Naive thymus-derived CD4-positive, alpha-beta T cell (primary cell): Measurements from ENCODE around the gene GGNBP2. TPM values are rescaled to one million over a fixed set of nuclear protein-coding genes. Genes with fewer than 3 reads are reported as not detected.

ENCODE experiments used
- ATAC-seq: fragments of 150-1000 bp; cut with Tn5 transposase; 2 replicates; pipeline ENCODE4 v1.10.0; 2021; ENCODE audit warnings: mild to moderate bottlenecking, moderate library complexity
- CTCF ChIA-PET: fragments of 350-600 bp; sonication (Branson Sonifier 250); formaldehyde crosslinking; loops from one replicate; lab custom pipeline; 2021; ENCODE audit warnings: antibody characterized with exemption; lab: Charles Lee
- POLR2A ChIA-PET: fragments of 350-600 bp; sonication (Branson Sonifier 250); formaldehyde crosslinking; loops from one replicate; lab custom pipeline; 2021; ENCODE audit warnings: antibody characterized with exemption, inconsistent platforms; lab: Charles Lee
- DNase-seq, 9 donors: peaks; one replicate each; pipeline versions ENCODE4 v3.0.0 to v3.0.0-alpha.2; 2020 to 2022; ENCODE audit warnings: mixed read lengths in 1 of 9
- H3K27ac ChIP-seq: one replicate; pipeline ENCODE4 v1.7.0; 2013; ENCODE audit warnings: mild to moderate bottlenecking, low read depth, low read length, moderate library complexity
- H3K27me3 ChIP-seq, 2 donors: one replicate each; pipeline ENCODE4 v1.7.0; 2013; ENCODE audit warnings: low read length in 2 of 2, mild to moderate bottlenecking in 2 of 2, moderate library complexity in 2 of 2; ENCODE audit not compliant: control insufficient read depth in 2 of 2, insufficient read depth in 2 of 2
- H3K36me3 ChIP-seq, 3 experiments: 1 replicate in 2 of 3; 2 replicates in 1 of 3; pipeline ENCODE4 v1.7.0; 2013; ENCODE audit warnings: low read length in 3 of 3, mild to moderate bottlenecking in 3 of 3, moderate library complexity in 1 of 3; ENCODE audit not compliant: insufficient read depth in 3 of 3, control insufficient read depth in 2 of 3
- H3K4me1 ChIP-seq, 2 donors: one replicate each; pipeline ENCODE4 v1.7.0; 2013; ENCODE audit warnings: low read length in 2 of 2, mild to moderate bottlenecking in 2 of 2, moderate library complexity in 1 of 2; ENCODE audit not compliant: control insufficient read depth in 2 of 2, insufficient read depth in 2 of 2
- H3K4me3 ChIP-seq: 2 replicates; pipeline ENCODE4 v1.7.0; 2013; ENCODE audit warnings: mild to moderate bottlenecking, low read length
- H3K9me3 ChIP-seq, 3 experiments: 1 replicate in 2 of 3; 2 replicates in 1 of 3; pipeline ENCODE4 v1.7.0; 2013; ENCODE audit warnings: low read length in 3 of 3; ENCODE audit not compliant: control insufficient read depth in 2 of 3
- H3K27ac Mint-ChIP-seq, 9 donors: one replicate each; pipeline ENCODE4 v1.8.0; 2020 to 2022; ENCODE audit warnings: mixed read lengths in 9 of 9, mild to moderate bottlenecking in 8 of 9, moderate library complexity in 5 of 9, inconsistent platforms in 2 of 9
- H3K27me3 Mint-ChIP-seq, 5 donors: one replicate each; pipeline ENCODE4 v1.8.0; 2021 to 2022; ENCODE audit warnings: mixed read lengths in 5 of 5, mild to moderate bottlenecking in 1 of 5
- H3K36me3 Mint-ChIP-seq, 5 donors: one replicate each; pipeline ENCODE4 v1.8.0; 2020 to 2022; ENCODE audit warnings: mixed read lengths in 5 of 5, mild to moderate bottlenecking in 3 of 5, inconsistent platforms in 1 of 5
- H3K4me1 Mint-ChIP-seq, 7 donors: one replicate each; pipeline ENCODE4 v1.8.0; 2020 to 2022; ENCODE audit warnings: mixed read lengths in 7 of 7, mild to moderate bottlenecking in 3 of 7, inconsistent platforms in 1 of 7
- H3K4me3 Mint-ChIP-seq, 10 donors: one replicate each; pipeline ENCODE4 v1.8.0; 2020 to 2022; ENCODE audit warnings: mild to moderate bottlenecking in 10 of 10, mixed read lengths in 10 of 10, moderate library complexity in 6 of 10, inconsistent platforms in 2 of 10
- H3K9me3 Mint-ChIP-seq, 11 donors: one replicate each; pipeline ENCODE4 v1.8.0; 2020 to 2022; ENCODE audit warnings: mixed read lengths in 11 of 11, mild to moderate bottlenecking in 4 of 11, inconsistent platforms in 1 of 11, moderate library complexity in 1 of 11
- intact Hi-C, 2 donors: fragments of 100-400 bp; cut with micrococcal nuclease; formaldehyde crosslinking; loops; one replicate each; pipeline ENCODE4 v1.15.1; 2023
- polyA plus RNA-seq, 2 donors: library from polyadenylated mRNA; unstranded; fragments of 300-500 nt; fragmentation: Illumina TruSeq; gene quantifications; one replicate each; pipeline ENCODE4 v1.2.3, GENCODE V29; 2021
- total RNA-seq, 6 experiments: library from RNA in 5 of 6; stranded (reverse) in 5 of 6; gene quantifications; 1 replicate in 5 of 6; 2 replicates in 1 of 6; pipeline ENCODE4 v1.2.3 and lab custom pipeline; 2021 to 2026

The GGNBP2 gene
- total and polyA plus RNA-seq, 7 experiments from 2014 or later, result 60.4 to 173 (median 138) TPM

GRCh38 chr17:36611345-36612072, 66.8 kb downstream of the GGNBP2 start:
- Mint-ChIP-seq H3K9me3 (no peaks in the 10 kb centered on the region), H3K4me1 (peaks cover 0 to 9% (median 6%) of the 10 kb centered on the region in 7 donors), H3K36me3 (peaks cover 0 to 4% (median 0%) of the 10 kb centered on the region in 5 donors), H3K4me3 (no peak overlapping the region), H3K27me3 (no peaks in the 10 kb centered on the region), H3K27ac (no peak overlapping the region)
- Histone ChIP-seq H3K27me3 (no peaks in the 10 kb centered on the region), H3K36me3 (peaks cover 0 to 8% (median 5%) of the 10 kb centered on the region in 3 experiments), H3K27ac (no peak overlapping the region), H3K4me1 (no peaks in the 10 kb centered on the region), H3K4me3 (no peak overlapping the region), H3K9me3 (no peaks in the 10 kb centered on the region)
- intact Hi-C loops, result loop anchor here in 1 of 2 donors (5.0 kb wide), 1 partner anchor 756 kb away; no protein-coding TSS in a partner anchor
- no peak for ATAC-seq
- DNase-seq, result no peak
- ChIA-PET CTCF (interaction anchor here (1.0 to 1.4 kb wide), 2 partner anchors 9 to 17 kb away, joined by 3 to 8 read pairs; partner anchors contain the start of gene MRM1), POLR2A (interaction anchor here (1.4 kb wide), 1 partner anchor 9 kb away, joined by 3 read pairs; no protein-coding TSS in a partner anchor)

- no peaks in the 10 kb centered on the region for H3K27me3 Mint-ChIP-seq
- no peak for ATAC-seq
- Histone ChIP-seq H3K4me3 (no peak overlapping the region), H3K9me3 (no peaks in the 10 kb centered on the region), H3K36me3 (peaks cover 0 to 8% (median 5%) of the 10 kb centered on the region in 3 experiments), H3K27me3 (no peaks in the 10 kb centered on the region), H3K4me1 (no peaks in the 10 kb centered on the region), H3K27ac (no peak overlapping the region)
- POLR2A ChIA-PET, result no interaction called here
- CTCF ChIA-PET, result interaction anchor here (1.0 kb wide), 1 partner anchor 17 kb away, joined by 3 read pairs; no protein-coding TSS in a partner anchor
- no peak overlapping the region for H3K4me3 Mint-ChIP-seq
- peaks cover 0 to 9% (median 6%) of the 10 kb centered on the region in 7 donors for H3K4me1 Mint-ChIP-seq
- intact Hi-C loops, result loop anchor here in 1 of 2 donors (5.0 kb wide), 1 partner anchor 755 kb away; no protein-coding TSS in a partner anchor
- no peak overlapping the region for H3K27ac Mint-ChIP-seq
- peaks cover 0 to 4% (median 0%) of the 10 kb centered on the region in 5 donors for H3K36me3 Mint-ChIP-seq
- H3K9me3 Mint-ChIP-seq, result no peaks in the 10 kb centered on the region
- no peak for DNase-seq
These were observed 67.6 kb downstream of the GGNBP2 start for GRCh38 chr17:36612323-36612722.

GRCh38 chr17:36613155-36613554, 68.4 kb downstream of the GGNBP2 start:
- CTCF ChIA-PET, result interaction anchor here (1.1 kb wide), 1 partner anchor 16 kb away, joined by 3 read pairs; no protein-coding TSS in a partner anchor

GRCh38 chr17:36614081-36614480, 69.4 kb downstream of the GGNBP2 start:
- Histone ChIP-seq H3K27me3 (no peaks in the 10 kb centered on the region), H3K4me1 (no peaks in the 10 kb centered on the region), H3K9me3 (no peaks in the 10 kb centered on the region), H3K4me3 (no peak overlapping the region), H3K36me3 (no peaks in the 10 kb centered on the region), H3K27ac (no peak overlapping the region)
- ChIA-PET POLR2A (no interaction called here), CTCF (interaction anchor here (1.1 kb wide), 1 partner anchor 15 kb away, joined by 3 read pairs; no protein-coding TSS in a partner anchor)
- Mint-ChIP-seq H3K4me1 (peaks cover 0 to 4% (median 0%) of the 10 kb centered on the region in 7 donors), H3K9me3 (no peaks in the 10 kb centered on the region), H3K27me3 (no peaks in the 10 kb centered on the region), H3K27ac (no peak overlapping the region), H3K36me3 (no peaks in the 10 kb centered on the region), H3K4me3 (no peak overlapping the region)
- intact Hi-C loops, result loop anchor here in 1 of 2 donors (5.0 kb wide), 1 partner anchor 753 kb away; no protein-coding TSS in a partner anchor
- ATAC-seq, result no peak
- no peak for DNase-seq

More at GRCh38 chr17:36613155-36613554, 68.4 kb downstream of the GGNBP2 start:
- H3K4me3 Mint-ChIP-seq, result no peak overlapping the region
- H3K27me3 Mint-ChIP-seq, result no peaks in the 10 kb centered on the region
- intact Hi-C loops, result loop anchor here in 1 of 2 donors (5.0 kb wide), 1 partner anchor 754 kb away; no protein-coding TSS in a partner anchor
- no peaks in the 10 kb centered on the region for H3K9me3 Mint-ChIP-seq
- Histone ChIP-seq H3K9me3 (no peaks in the 10 kb centered on the region), H3K4me1 (no peaks in the 10 kb centered on the region), H3K36me3 (peaks cover 0 to 2% (median 0%) of the 10 kb centered on the region in 3 experiments), H3K27me3 (no peaks in the 10 kb centered on the region), H3K27ac (no peak overlapping the region), H3K4me3 (no peak overlapping the region)
- peaks cover 0 to 5% (median 0%) of the 10 kb centered on the region in 7 donors for H3K4me1 Mint-ChIP-seq
- no peak for ATAC-seq
- H3K27ac Mint-ChIP-seq, result no peak overlapping the region
- no peak for DNase-seq
- H3K36me3 Mint-ChIP-seq, result no peaks in the 10 kb centered on the region
- POLR2A ChIA-PET, result no interaction called here

GRCh38 chr17:36614933-36615332, 70.2 kb downstream of the GGNBP2 start:
- Histone ChIP-seq H3K27ac (no peak overlapping the region), H3K4me3 (no peak overlapping the region), H3K27me3 (no peaks in the 10 kb centered on the region), H3K36me3 (no peaks in the 10 kb centered on the region), H3K4me1 (no peaks in the 10 kb centered on the region), H3K9me3 (no peaks in the 10 kb centered on the region)
- no peak overlapping the region for H3K4me3 Mint-ChIP-seq
- intact Hi-C loops, result loop anchor here in 1 of 2 donors (5.0 kb wide), 1 partner anchor 752 kb away; no protein-coding TSS in a partner anchor
- ChIA-PET CTCF (interaction anchor here (0.5 to 0.7 kb wide), 2 partner anchors 11 to 755 kb away, joined by 3 to 4 read pairs; no protein-coding TSS in a partner anchor), POLR2A (no interaction called here)
- ATAC-seq, result no peak
- peaks cover 0 to 3% (median 0%) of the 10 kb centered on the region in 7 donors for H3K4me1 Mint-ChIP-seq
- peaks cover 0 to 4% (median 0%) of the 10 kb centered on the region in 5 donors for H3K36me3 Mint-ChIP-seq
- no peaks in the 10 kb centered on the region for H3K9me3 Mint-ChIP-seq
- H3K27ac Mint-ChIP-seq, result no peak overlapping the region
- H3K27me3 Mint-ChIP-seq, result no peaks in the 10 kb centered on the region
- DNase-seq, result no peak

GRCh38 chr17:36616061-36617029, 71.6 kb downstream of the GGNBP2 start:
- Histone ChIP-seq H3K36me3 (no peaks in the 10 kb centered on the region), H3K9me3 (no peaks in the 10 kb centered on the region), H3K4me3 (no peak overlapping the region), H3K4me1 (peaks cover 0 to 2% of the 10 kb centered on the region in 2 donors), H3K27me3 (no peaks in the 10 kb centered on the region), H3K27ac (no peak overlapping the region)
- DNase-seq (no peak), ATAC-seq (no peak)
- ChIA-PET POLR2A (no interaction called here), CTCF (interaction anchor here (0.6 kb wide), 2 partner anchors 429 to 1826 kb away, joined by 4 to 5 read pairs; no protein-coding TSS in a partner anchor)
- no peaks in the 10 kb centered on the region for H3K9me3 Mint-ChIP-seq
- intact Hi-C loops, result no loop called here
- no peak overlapping the region for H3K4me3 Mint-ChIP-seq
- no peaks in the 10 kb centered on the region for H3K27me3 Mint-ChIP-seq
- peaks cover 0 to 4% (median 0%) of the 10 kb centered on the region in 5 donors for H3K36me3 Mint-ChIP-seq
- H3K27ac Mint-ChIP-seq, result no peak overlapping the region
- H3K4me1 Mint-ChIP-seq, result peaks cover 0 to 2% (median 0%) of the 10 kb centered on the region in 7 donors
